GM23338 (cell line): ENCODE measurements around the gene TMEM119. TPM values are rescaled to one million over a fixed set of nuclear protein-coding genes. Genes with fewer than 3 reads are reported as not detected.
A peak's percentile ranks its signal among the peaks of the same experiment; 100 is the strongest.
"Not testable (repeated sequence)": the region's sequence is repeated elsewhere in the genome, so short reads cannot be mapped to it uniquely, and the experiment has no call there.

Source experiments
- ATAC-seq: fragments of 200-7000 bp; cut with Tn5 transposase; 3 replicates; pipeline ENCODE4 v1.9.1; 2020
- DNase-seq: peaks from one replicate; pipeline ENCODE4 v3.0.0-alpha.2; 2015; ENCODE audit warnings: low spot score
- H2AFZ ChIP-seq: fragments of 200-600 bp; sonication (generic); 2 replicates; pipeline ENCODE4 v1.8.0; 2016; ENCODE audit warnings: antibody characterized with exemption, mild to moderate bottlenecking, moderate library complexity
- H3F3A ChIP-seq: fragments of 200-600 bp; sonication (generic); replicated peaks from 2 replicates; pipeline ENCODE4 v1.8.0; 2017; ENCODE audit warnings: antibody characterized with exemption, mixed run types, low read depth
- H3K27ac ChIP-seq: fragments of 200-600 bp; sonication (generic); 2 replicates; pipeline ENCODE4 v1.6.1; 2016; ENCODE audit warnings: low read depth
- H3K27me3 ChIP-seq: fragments of 200-600 bp; sonication (generic); 2 replicates; pipeline ENCODE4 v1.8.0; 2016; ENCODE audit warnings: mild to moderate bottlenecking, mixed run types, moderate library complexity; ENCODE audit not compliant: insufficient read depth
- H3K36me3 ChIP-seq: fragments of 200-600 bp; sonication (generic); 2 replicates; pipeline ENCODE4 v1.8.0; 2016; ENCODE audit warnings: mild to moderate bottlenecking; ENCODE audit not compliant: insufficient read depth
- H3K4me1 ChIP-seq: fragments of 200-600 bp; sonication (generic); 2 replicates; pipeline ENCODE4 v1.8.0; 2016; ENCODE audit warnings: mild to moderate bottlenecking, moderate library complexity; ENCODE audit not compliant: insufficient read depth
- H3K4me2 ChIP-seq: fragments of 200-600 bp; sonication (generic); 2 replicates; pipeline ENCODE4 v1.7.1; 2017; ENCODE audit warnings: mixed run types
- H3K4me3 ChIP-seq: fragments of 200-600 bp; sonication (generic); 2 replicates; pipeline ENCODE4 v1.6.1; 2016; ENCODE audit warnings: mixed run types
- H3K79me2 ChIP-seq: fragments of 200-600 bp; sonication (generic); replicated peaks from 2 replicates; pipeline ENCODE4 v1.8.0; 2017; ENCODE audit warnings: mild to moderate bottlenecking; ENCODE audit not compliant: insufficient read depth
- H3K9me2 ChIP-seq: fragments of 200-600 bp; sonication (generic); 2 replicates; pipeline ENCODE4 v1.8.0; 2017; ENCODE audit not compliant: insufficient read depth
- H4K20me1 ChIP-seq: fragments of 200-600 bp; sonication (generic); replicated peaks from 2 replicates; pipeline ENCODE4 v1.8.0; 2017; ENCODE audit warnings: mild to moderate bottlenecking; ENCODE audit not compliant: insufficient read depth
- H3K27ac Mint-ChIP-seq: 2 replicates; pipeline ENCODE4 v1.8.0; 2020; ENCODE audit warnings: inconsistent platforms, mild to moderate bottlenecking, moderate library complexity, mixed read lengths
- H3K27me3 Mint-ChIP-seq: 3 replicates; pipeline ENCODE4 v1.8.0; 2022; ENCODE audit warnings: low read depth, mild to moderate bottlenecking, moderate library complexity, mixed read lengths, inconsistent platforms; ENCODE audit not compliant: insufficient read depth, poor library complexity
- H3K36me3 Mint-ChIP-seq: 3 replicates; pipeline ENCODE4 v1.8.0; 2021; ENCODE audit warnings: low read depth, mild to moderate bottlenecking, inconsistent platforms, moderate library complexity, mixed read lengths
- H3K4me1 Mint-ChIP-seq: 3 replicates; pipeline ENCODE4 v1.8.0; 2020; ENCODE audit warnings: mild to moderate bottlenecking, inconsistent platforms, mixed read lengths
- H3K4me3 Mint-ChIP-seq: 3 replicates; pipeline ENCODE4 v1.8.0; 2021; ENCODE audit warnings: moderate library complexity, mild to moderate bottlenecking, inconsistent platforms, mixed read lengths
- H3K9me3 Mint-ChIP-seq: 3 replicates; pipeline ENCODE4 v1.8.0; 2020; ENCODE audit warnings: moderate library complexity, mild to moderate bottlenecking, inconsistent platforms, mixed read lengths
- EZH2 ChIP-seq: fragments of 200-600 bp; sonication (generic); IDR thresholded peaks from one replicate; pipeline ENCODE4 v1.8.0; 2017; ENCODE audit warnings: antibody characterized with exemption, mild to moderate bottlenecking, low read depth; ENCODE audit not compliant: unreplicated experiment
- EZH2phosphoT487 ChIP-seq: fragments of 200-600 bp; sonication (generic); IDR thresholded peaks from one replicate; pipeline ENCODE4 v1.8.1; 2018; ENCODE audit warnings: antibody characterized with exemption; ENCODE audit not compliant: unreplicated experiment
- STAT1 ChIP-seq: IDR thresholded peaks from one replicate; pipeline ENCODE4 v1.6.1; 2016; ENCODE audit warnings: antibody characterized with exemption; ENCODE audit not compliant: unreplicated experiment
- ZNF331 ChIP-seq: fragments of 250-450 bp; sonication (Bioruptor Pico); IDR thresholded peaks from 2 replicates; pipeline ENCODE4 v1.5.0; 2020; ENCODE audit warnings: low read depth, mild to moderate bottlenecking, moderate library complexity
- polyA plus RNA-seq: library from polyadenylated mRNA; unstranded; fragments of >200 nt; fragmentation: Nextera tagmentation; extraction: Ambion mirVana; gene quantifications from 2 replicates; pipeline ENCODE4 v1.2.1, GENCODE V29; 2016
- total RNA-seq: library from RNA; depleted of rRNA; stranded (reverse); fragments of >200 nt; shearing (Covaris generic); gene quantifications from 2 replicates; pipeline ENCODE4 v1.2.3, GENCODE V29; 2014
- TF ChIP-seq, protein P1 (sequence below): fragments of 250-450 bp; sonication (Bioruptor Pico); IDR thresholded peaks from 2 replicates; pipeline ENCODE4 v1.5.0; 2020; ENCODE audit warnings: mild to moderate bottlenecking, moderate library complexity
- TF ChIP-seq, protein P2 (sequence below): IDR thresholded peaks from one replicate; pipeline ENCODE4 v1.6.1; 2018; ENCODE audit warnings: antibody characterized with exemption; ENCODE audit not compliant: unreplicated experiment

The TMEM119 gene
- total and polyA plus RNA-seq, 2 experiments from 2014 or later = 0.06 to 0.07 TPM

DNA sequence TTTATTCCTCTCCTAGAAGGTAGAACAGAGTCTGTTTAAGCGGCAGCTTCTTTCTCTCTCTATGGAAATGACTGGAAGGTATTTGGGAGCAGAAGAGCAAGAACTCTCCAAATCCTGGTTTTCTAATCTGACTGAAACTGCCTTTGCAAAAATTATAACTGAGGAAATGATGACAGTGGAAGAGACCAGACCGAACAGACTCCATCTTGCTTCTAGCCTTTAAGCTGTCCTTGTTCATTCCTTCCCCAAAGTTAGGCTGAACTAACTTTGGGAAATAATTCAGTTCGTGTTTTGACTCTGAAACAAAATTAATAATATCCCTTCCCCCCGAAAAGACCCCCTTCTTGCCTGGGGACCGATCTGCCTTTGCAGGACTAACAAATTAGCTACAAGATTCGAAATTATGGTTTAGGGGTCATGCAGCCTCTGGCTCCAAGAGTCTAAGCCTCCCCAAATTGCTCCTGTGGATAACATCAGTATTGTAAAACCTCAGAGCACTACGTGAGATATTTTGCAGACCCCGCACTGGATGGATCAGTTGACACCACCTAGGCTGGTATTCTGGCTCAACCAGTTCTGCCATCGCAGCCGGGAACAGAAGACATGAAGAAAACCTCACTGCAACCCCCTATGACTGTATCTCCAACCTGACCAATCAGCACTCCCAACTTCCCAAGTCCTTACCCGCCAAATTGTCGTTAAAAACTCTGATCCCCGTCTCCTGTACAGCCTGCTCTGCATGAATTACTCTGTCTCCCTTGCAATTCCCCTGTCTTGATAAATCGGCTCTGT lies 21.7 kb upstream of the TMEM119 start:
- H3K9me3 Mint-ChIP-seq = peaks cover 9% of the 10 kb centered on the region

DNA sequence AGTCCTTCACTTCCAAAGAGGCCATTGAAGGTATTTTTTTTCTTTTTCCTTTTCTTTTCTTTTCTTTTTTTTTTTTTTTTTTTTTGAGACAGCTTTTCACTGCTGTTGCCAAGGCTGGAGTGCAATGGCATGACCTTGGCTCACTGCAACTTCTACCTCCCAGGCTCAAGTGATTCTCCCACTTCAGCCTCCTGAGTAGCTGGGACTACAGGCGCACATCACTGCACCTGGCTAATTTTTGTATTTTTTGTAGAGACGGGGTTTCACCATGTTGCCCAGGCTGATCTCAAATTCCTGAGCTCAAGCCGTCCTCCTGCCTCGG lies 21.0 kb upstream of the TMEM119 start:
- not testable (repeated sequence) for ATAC-seq, H3K27ac Mint-ChIP-seq
- H3K27me3 Mint-ChIP-seq = peaks cover 12% of the 10 kb centered on the region

More for the DNA sequence above, 21.7 kb upstream of the TMEM119 start:
- H3K4me3 ChIP-seq = no peak overlapping the region
- H3K4me1 Mint-ChIP-seq = peaks cover 16% of the 10 kb centered on the region
- peaks cover 3% of the 10 kb centered on the region; the same call in 1 of the 2 replicates for H3K4me1 ChIP-seq
- no peak for ATAC-seq
- H3K9me2 ChIP-seq = peaks cover 7% of the 10 kb centered on the region; the same call in 1 of the 2 replicates
- H4K20me1 ChIP-seq = no peaks in the 10 kb centered on the region
- H3K4me2 ChIP-seq = no peak overlapping the region
- H2AFZ ChIP-seq = peak overlapping the region; percentile 96
- H3K79me2 ChIP-seq = no peaks in the 10 kb centered on the region
- no peak for DNase-seq
- no peaks in the 10 kb centered on the region for H3K27me3 ChIP-seq
- H3K4me3 Mint-ChIP-seq = no peak overlapping the region
- peaks cover 6% of the 10 kb centered on the region; the same call in 2 of the 3 replicates for H3K36me3 Mint-ChIP-seq
- no peak overlapping the region for H3K27ac Mint-ChIP-seq
- 0 out of 2 replicates have a peak overlapping the region, but pooled peaks have one; percentile 32 for H3K27ac ChIP-seq
- no peaks in the 10 kb centered on the region for H3K36me3 ChIP-seq
- peaks cover 12% of the 10 kb centered on the region for H3K27me3 Mint-ChIP-seq
- TF ChIP-seq, protein P1, sequence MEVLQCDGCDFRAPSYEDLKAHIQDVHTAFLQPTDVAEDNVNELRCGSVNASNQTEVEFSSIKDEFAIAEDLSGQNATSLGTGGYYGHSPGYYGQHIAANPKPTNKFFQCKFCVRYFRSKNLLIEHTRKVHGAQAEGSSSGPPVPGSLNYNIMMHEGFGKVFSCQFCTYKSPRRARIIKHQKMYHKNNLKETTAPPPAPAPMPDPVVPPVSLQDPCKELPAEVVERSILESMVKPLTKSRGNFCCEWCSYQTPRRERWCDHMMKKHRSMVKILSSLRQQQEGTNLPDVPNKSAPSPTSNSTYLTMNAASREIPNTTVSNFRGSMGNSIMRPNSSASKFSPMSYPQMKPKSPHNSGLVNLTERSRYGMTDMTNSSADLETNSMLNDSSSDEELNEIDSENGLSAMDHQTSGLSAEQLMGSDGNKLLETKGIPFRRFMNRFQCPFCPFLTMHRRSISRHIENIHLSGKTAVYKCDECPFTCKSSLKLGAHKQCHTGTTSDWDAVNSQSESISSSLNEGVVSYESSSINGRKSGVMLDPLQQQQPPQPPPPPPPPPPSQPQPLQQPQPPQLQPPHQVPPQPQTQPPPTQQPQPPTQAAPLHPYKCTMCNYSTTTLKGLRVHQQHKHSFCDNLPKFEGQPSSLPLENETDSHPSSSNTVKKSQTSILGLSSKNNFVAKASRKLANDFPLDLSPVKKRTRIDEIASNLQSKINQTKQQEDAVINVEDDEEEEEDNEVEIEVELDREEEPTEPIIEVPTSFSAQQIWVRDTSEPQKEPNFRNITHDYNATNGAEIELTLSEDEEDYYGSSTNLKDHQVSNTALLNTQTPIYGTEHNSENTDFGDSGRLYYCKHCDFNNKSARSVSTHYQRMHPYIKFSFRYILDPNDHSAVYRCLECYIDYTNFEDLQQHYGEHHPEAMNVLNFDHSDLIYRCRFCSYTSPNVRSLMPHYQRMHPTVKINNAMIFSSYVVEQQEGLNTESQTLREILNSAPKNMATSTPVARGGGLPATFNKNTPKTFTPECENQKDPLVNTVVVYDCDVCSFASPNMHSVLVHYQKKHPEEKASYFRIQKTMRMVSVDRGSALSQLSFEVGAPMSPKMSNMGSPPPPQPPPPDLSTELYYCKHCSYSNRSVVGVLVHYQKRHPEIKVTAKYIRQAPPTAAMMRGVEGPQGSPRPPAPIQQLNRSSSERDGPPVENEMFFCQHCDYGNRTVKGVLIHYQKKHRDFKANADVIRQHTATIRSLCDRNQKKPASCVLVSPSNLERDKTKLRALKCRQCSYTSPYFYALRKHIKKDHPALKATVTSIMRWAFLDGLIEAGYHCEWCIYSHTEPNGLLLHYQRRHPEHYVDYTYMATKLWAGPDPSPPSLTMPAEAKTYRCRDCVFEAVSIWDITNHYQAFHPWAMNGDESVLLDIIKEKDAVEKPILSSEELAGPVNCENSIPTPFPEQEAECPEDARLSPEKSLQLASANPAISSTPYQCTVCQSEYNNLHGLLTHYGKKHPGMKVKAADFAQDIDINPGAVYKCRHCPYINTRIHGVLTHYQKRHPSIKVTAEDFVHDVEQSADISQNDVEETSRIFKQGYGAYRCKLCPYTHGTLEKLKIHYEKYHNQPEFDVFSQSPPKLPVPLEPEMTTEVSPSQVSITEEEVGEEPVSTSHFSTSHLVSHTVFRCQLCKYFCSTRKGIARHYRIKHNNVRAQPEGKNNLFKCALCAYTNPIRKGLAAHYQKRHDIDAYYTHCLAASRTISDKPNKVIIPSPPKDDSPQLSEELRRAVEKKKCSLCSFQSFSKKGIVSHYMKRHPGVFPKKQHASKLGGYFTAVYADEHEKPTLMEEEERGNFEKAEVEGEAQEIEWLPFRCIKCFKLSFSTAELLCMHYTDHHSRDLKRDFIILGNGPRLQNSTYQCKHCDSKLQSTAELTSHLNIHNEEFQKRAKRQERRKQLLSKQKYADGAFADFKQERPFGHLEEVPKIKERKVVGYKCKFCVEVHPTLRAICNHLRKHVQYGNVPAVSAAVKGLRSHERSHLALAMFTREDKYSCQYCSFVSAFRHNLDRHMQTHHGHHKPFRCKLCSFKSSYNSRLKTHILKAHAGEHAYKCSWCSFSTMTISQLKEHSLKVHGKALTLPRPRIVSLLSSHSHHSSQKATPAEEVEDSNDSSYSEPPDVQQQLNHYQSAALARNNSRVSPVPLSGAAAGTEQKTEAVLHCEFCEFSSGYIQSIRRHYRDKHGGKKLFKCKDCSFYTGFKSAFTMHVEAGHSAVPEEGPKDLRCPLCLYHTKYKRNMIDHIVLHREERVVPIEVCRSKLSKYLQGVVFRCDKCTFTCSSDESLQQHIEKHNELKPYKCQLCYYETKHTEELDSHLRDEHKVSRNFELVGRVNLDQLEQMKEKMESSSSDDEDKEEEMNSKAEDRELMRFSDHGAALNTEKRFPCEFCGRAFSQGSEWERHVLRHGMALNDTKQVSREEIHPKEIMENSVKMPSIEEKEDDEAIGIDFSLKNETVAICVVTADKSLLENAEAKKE (CRISPR knock-in tag) = no peak
- no peak for TF ChIP-seq STAT1
- no peak for TF ChIP-seq EZH2
- TF ChIP-seq, protein P2, sequence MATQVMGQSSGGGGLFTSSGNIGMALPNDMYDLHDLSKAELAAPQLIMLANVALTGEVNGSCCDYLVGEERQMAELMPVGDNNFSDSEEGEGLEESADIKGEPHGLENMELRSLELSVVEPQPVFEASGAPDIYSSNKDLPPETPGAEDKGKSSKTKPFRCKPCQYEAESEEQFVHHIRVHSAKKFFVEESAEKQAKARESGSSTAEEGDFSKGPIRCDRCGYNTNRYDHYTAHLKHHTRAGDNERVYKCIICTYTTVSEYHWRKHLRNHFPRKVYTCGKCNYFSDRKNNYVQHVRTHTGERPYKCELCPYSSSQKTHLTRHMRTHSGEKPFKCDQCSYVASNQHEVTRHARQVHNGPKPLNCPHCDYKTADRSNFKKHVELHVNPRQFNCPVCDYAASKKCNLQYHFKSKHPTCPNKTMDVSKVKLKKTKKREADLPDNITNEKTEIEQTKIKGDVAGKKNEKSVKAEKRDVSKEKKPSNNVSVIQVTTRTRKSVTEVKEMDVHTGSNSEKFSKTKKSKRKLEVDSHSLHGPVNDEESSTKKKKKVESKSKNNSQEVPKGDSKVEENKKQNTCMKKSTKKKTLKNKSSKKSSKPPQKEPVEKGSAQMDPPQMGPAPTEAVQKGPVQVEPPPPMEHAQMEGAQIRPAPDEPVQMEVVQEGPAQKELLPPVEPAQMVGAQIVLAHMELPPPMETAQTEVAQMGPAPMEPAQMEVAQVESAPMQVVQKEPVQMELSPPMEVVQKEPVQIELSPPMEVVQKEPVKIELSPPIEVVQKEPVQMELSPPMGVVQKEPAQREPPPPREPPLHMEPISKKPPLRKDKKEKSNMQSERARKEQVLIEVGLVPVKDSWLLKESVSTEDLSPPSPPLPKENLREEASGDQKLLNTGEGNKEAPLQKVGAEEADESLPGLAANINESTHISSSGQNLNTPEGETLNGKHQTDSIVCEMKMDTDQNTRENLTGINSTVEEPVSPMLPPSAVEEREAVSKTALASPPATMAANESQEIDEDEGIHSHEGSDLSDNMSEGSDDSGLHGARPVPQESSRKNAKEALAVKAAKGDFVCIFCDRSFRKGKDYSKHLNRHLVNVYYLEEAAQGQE = no peak
- TF ChIP-seq ZNF331 (CRISPR knock-in tag) = no peak
- no peak for TF ChIP-seq EZH2phosphoT487
- H3F3A ChIP-seq = 0 out of 2 replicates have a peak, but pooled peaks cover 3% of the 10 kb centered on the region

More for the DNA sequence above, 21.0 kb upstream of the TMEM119 start:
- H3K4me3 ChIP-seq, H3K9me3 Mint-ChIP-seq, H3F3A ChIP-seq, H3K27me3 ChIP-seq, H3K4me3 Mint-ChIP-seq, H4K20me1 ChIP-seq, H3K36me3 ChIP-seq, H3K4me1 ChIP-seq, H3K79me2 ChIP-seq, H3K36me3 Mint-ChIP-seq, H3K9me2 ChIP-seq, H3K4me2 ChIP-seq, DNase-seq: not testable (repeated sequence)
- H3K4me1 Mint-ChIP-seq = peaks cover 16% of the 10 kb centered on the region
- Histone ChIP-seq H2AFZ (peak overlapping the region; percentile 96), H3K27ac (0 out of 2 replicates have a peak overlapping the region, but pooled peaks have one; percentile 19)
